IMR-90 (cell line): ENCODE results near the gene HLA-DQA1. TPM values are rescaled to one million over a fixed set of nuclear protein-coding genes. Genes with fewer than 3 reads are reported as not detected.

Source experiments
- ATAC-seq: fragments of 200-7000 bp; cut with Tn5 transposase; 2 replicates; pipeline ENCODE4 v1.9.1; 2020; ENCODE audit warnings: low read depth, mild to moderate bottlenecking, moderate library complexity
- BruUV-seq: library from RNA; stranded (reverse); fragments of 400-500 nt; replicated peaks from 2 replicates; lab custom pipeline; 2021; lab: Mats Ljungman, UMichigan
- CTCF ChIA-PET: fragments of 300-600 bp; formaldehyde crosslinking; extraction: SDS; loops from one replicate; lab custom pipeline; 2021; ENCODE audit warnings: antibody characterized with exemption; lab: Yijun Ruan, JAX
- POLR2A ChIA-PET: fragments of 300-600 bp; sonication (Branson Sonifier 250); formaldehyde crosslinking; loops from one replicate; lab custom pipeline; 2022; ENCODE audit warnings: antibody characterized with exemption; ENCODE audit not compliant: unreplicated experiment; lab: Charles Lee
- DNase-seq: peaks from one replicate; pipeline ENCODE4 v3.0.0; 2013
- H2AFZ ChIP-seq: replicated peaks from 2 replicates; pipeline ENCODE3; 2013; ENCODE audit warnings: low read length, mild to moderate bottlenecking; ENCODE audit not compliant: poor library complexity
- H2AK5ac ChIP-seq: 2 replicates; pipeline ENCODE4 v1.6.1; 2013; ENCODE audit warnings: low read depth, low read length, inconsistent platforms
- H2AK9ac ChIP-seq: replicated peaks from 2 replicates; pipeline ENCODE3; 2013; ENCODE audit warnings: mild to moderate bottlenecking, low read depth, low read length, moderate library complexity; ENCODE audit not compliant: poor library complexity
- H2BK120ac ChIP-seq: 2 replicates; pipeline ENCODE4 v1.6.1; 2013; ENCODE audit warnings: low read depth, low read length, inconsistent platforms
- H2BK15ac ChIP-seq: 3 replicates; pipeline ENCODE4 v1.6.1; 2013; ENCODE audit warnings: low read depth, low read length, inconsistent platforms
- H2BK20ac ChIP-seq: 2 replicates; pipeline ENCODE4 v1.6.1; 2013; ENCODE audit warnings: low read depth, mild to moderate bottlenecking, inconsistent platforms, low read length, moderate library complexity
- H2BK5ac ChIP-seq: 2 replicates; pipeline ENCODE4 v1.6.1; 2013; ENCODE audit warnings: mild to moderate bottlenecking, low read depth, low read length, inconsistent platforms; ENCODE audit not compliant: poor library complexity, severe bottlenecking
- H3K14ac ChIP-seq: replicated peaks from 2 replicates; pipeline ENCODE4 v1.6.1; 2013; ENCODE audit warnings: low read depth, low read length, inconsistent platforms
- H3K18ac ChIP-seq: 2 replicates; pipeline ENCODE4 v1.6.1; 2013; ENCODE audit warnings: low read depth, low read length, control low read depth
- H3K23ac ChIP-seq: 2 replicates; pipeline ENCODE4 v1.6.1; 2013; ENCODE audit warnings: low read depth, low read length, inconsistent platforms
- H3K27ac ChIP-seq: 2 replicates; pipeline ENCODE4 v1.5.1; 2013; ENCODE audit warnings: mild to moderate bottlenecking, control low read depth, low read length; ENCODE audit not compliant: insufficient read depth
- H3K27me3 ChIP-seq: 2 replicates; pipeline ENCODE4 v1.6.1; 2013; ENCODE audit warnings: low read length; ENCODE audit not compliant: control insufficient read depth, insufficient read depth
- H3K36me3 ChIP-seq: 2 replicates; pipeline ENCODE4 v1.6.1; 2013; ENCODE audit warnings: low read length, mixed read lengths; ENCODE audit not compliant: control insufficient read depth, insufficient read depth
- H3K4ac ChIP-seq: 2 replicates; pipeline ENCODE4 v1.6.1; 2013; ENCODE audit warnings: low read depth, low read length, inconsistent platforms
- H3K4me1 ChIP-seq: 2 replicates; pipeline ENCODE4 v1.6.1; 2013; ENCODE audit warnings: low read length, mixed read lengths; ENCODE audit not compliant: control insufficient read depth, insufficient read depth
- H3K4me2 ChIP-seq: 2 replicates; pipeline ENCODE4 v1.6.1; 2013; ENCODE audit warnings: low read depth, mild to moderate bottlenecking, control low read depth, low read length, moderate library complexity
- H3K4me3 ChIP-seq: 2 replicates; pipeline ENCODE4 v1.5.1; 2013; ENCODE audit warnings: low read depth, mild to moderate bottlenecking, control low read depth, low read length, moderate library complexity; ENCODE audit not compliant: insufficient read depth
- H3K56ac ChIP-seq: 2 replicates; pipeline ENCODE4 v1.6.1; 2013; ENCODE audit warnings: low read length, inconsistent platforms; ENCODE audit not compliant: insufficient read depth; ENCODE audit errors: extremely low read depth
- H3K79me1 ChIP-seq, 2 experiments: 2 replicates each; pipeline ENCODE4 v1.6.1; 2013; ENCODE audit warnings: low read length in 2 of 2, inconsistent platforms in 1 of 2, low read depth in 1 of 2
- H3K9ac ChIP-seq: 2 replicates; pipeline ENCODE4 v1.6.1; 2013; ENCODE audit warnings: low read depth, low read length, control low read depth
- H3K9me1 ChIP-seq: 2 replicates; pipeline ENCODE4 v1.6.1; 2013; ENCODE audit warnings: low read length, inconsistent platforms; ENCODE audit not compliant: insufficient read depth
- H3K9me3 ChIP-seq: 2 replicates; pipeline ENCODE4 v1.6.1; 2013; ENCODE audit warnings: low read length; ENCODE audit not compliant: control insufficient read depth, insufficient read depth
- H4K20me1 ChIP-seq: 2 replicates; pipeline ENCODE4 v1.6.1; 2013; ENCODE audit warnings: low read length, inconsistent platforms; ENCODE audit not compliant: insufficient read depth
- H4K5ac ChIP-seq: 2 replicates; pipeline ENCODE4 v1.6.1; 2013; ENCODE audit warnings: mild to moderate bottlenecking, low read depth, low read length, control low read depth
- H4K8ac ChIP-seq, 2 experiments: 2 replicates each; pipeline ENCODE4 v1.6.1; 2013; ENCODE audit warnings: low read depth in 2 of 2, low read length in 2 of 2, control low read depth in 1 of 2, inconsistent platforms in 1 of 2
- H4K91ac ChIP-seq: 2 replicates; pipeline ENCODE4 v1.6.1; 2013; ENCODE audit warnings: low read depth, low read length, inconsistent platforms; ENCODE audit not compliant: insufficient read depth
- CEBPB ChIP-seq: IDR thresholded peaks from 2 replicates; pipeline ENCODE4 v1.6.1; 2012; ENCODE audit warnings: low read depth, low read length, improper control_type of control experiment
- CHD1 ChIP-seq: IDR thresholded peaks from 2 replicates; pipeline ENCODE4 v1.6.1; 2012; ENCODE audit warnings: low read depth, low read length, improper control_type of control experiment
- ELK1 ChIP-seq: fragments of 150-350 bp; IDR thresholded peaks from 2 replicates; pipeline ENCODE4 v1.6.1; 2016; ENCODE audit warnings: low read depth, mild to moderate bottlenecking, low read length, moderate library complexity, borderline replicate concordance
- FOS ChIP-seq: fragments of 150-350 bp; IDR thresholded peaks from 2 replicates; pipeline ENCODE4 v1.6.1; 2016; ENCODE audit warnings: low read depth, low read length
- MAFK ChIP-seq: IDR thresholded peaks from 2 replicates; pipeline ENCODE4 v1.6.1; 2012; ENCODE audit warnings: low read depth, low read length, improper control_type of control experiment
- MAZ ChIP-seq: IDR thresholded peaks from 2 replicates; pipeline ENCODE4 v1.6.1; 2012; ENCODE audit warnings: low read depth, mild to moderate bottlenecking, low read length, improper control_type of control experiment, moderate library complexity, borderline replicate concordance
- MXI1 ChIP-seq: IDR thresholded peaks from 2 replicates; pipeline ENCODE4 v1.6.1; 2012; ENCODE audit warnings: low read depth, mild to moderate bottlenecking, low read length, moderate library complexity, borderline replicate concordance
- NFE2L2 ChIP-seq: fragments of 150-350 bp; IDR thresholded peaks from 2 replicates; pipeline ENCODE4 v1.6.1; 2016; ENCODE audit warnings: low read depth, mild to moderate bottlenecking, low read length
- POLR2A ChIP-seq: IDR thresholded peaks from 2 replicates; pipeline ENCODE4 v1.6.1; 2012; ENCODE audit warnings: mild to moderate bottlenecking, low read depth, low read length
- RAD21 ChIP-seq: IDR thresholded peaks from 2 replicates; pipeline ENCODE4 v1.6.1; 2012; ENCODE audit warnings: low read length, improper control_type of control experiment
- RCOR1 ChIP-seq: IDR thresholded peaks from 2 replicates; pipeline ENCODE4 v1.6.1; 2012; ENCODE audit warnings: mild to moderate bottlenecking, low read length, improper control_type of control experiment; ENCODE audit not compliant: insufficient replicate concordance
- SMC3 ChIP-seq: fragments of 150-350 bp; IDR thresholded peaks from 2 replicates; pipeline ENCODE4 v1.6.1; 2016; ENCODE audit warnings: low read depth, mild to moderate bottlenecking, antibody characterized with exemption, low read length, moderate library complexity
- USF2 ChIP-seq: fragments of 150-350 bp; IDR thresholded peaks from 2 replicates; pipeline ENCODE4 v1.6.1; 2017; ENCODE audit warnings: mild to moderate bottlenecking, antibody characterized with exemption, low read length, low read depth
- WGBS, 2 experiments: methylation state at CpG; one replicate each; pipeline versions ENCODE4 v1.1.5 to v1.1.7; 2013; ENCODE audit warnings: missing lambda C conversion rate in 2 of 2; ENCODE audit not compliant: insufficient read length in 1 of 2; ENCODE audit errors: extremely low coverage in 2 of 2; 5-methylcytosine and 5-hydroxymethylcytosine counted together
- dilution Hi-C: fragments of 300-500 bp; cut with HindIII; formaldehyde crosslinking; loops from one replicate; pipeline ENCODE4 v1.14.3; 2018; ENCODE audit warnings: low sequenced_read_pairs; ENCODE audit not compliant: unreplicated experiment
- in situ Hi-C: fragments of 300-500 bp; cut with MboI; formaldehyde crosslinking; loops from 3 replicates; pipeline ENCODE4 v1.14.3; 2019; ENCODE audit warnings: low sequenced_read_pairs, inconsistent platforms, mixed read lengths
- intact Hi-C: fragments of 100-400 bp; cut with micrococcal nuclease; formaldehyde crosslinking; loops from 2 replicates; pipeline ENCODE4 v1.10.0; 2022
- polyA plus RNA-seq, 3 experiments: library from polyadenylated mRNA; depleted of rRNA; stranded (reverse); fragments of >200 nt; gene quantifications; 2 replicates each; pipeline ENCODE4 v1.2.3, GENCODE V29; 2012; ENCODE audit warnings: low replicate concordance in 1 of 3
- total RNA-seq: library from RNA; depleted of rRNA; stranded (reverse); fragments of >200 nt; gene quantifications from 2 replicates; pipeline ENCODE4 v1.2.3, GENCODE V29; 2012

Gene HLA-DQA1
- total and polyA plus RNA-seq, 2 of the 4 experiments (the other 2 are of a cell fraction), result not detected

GRCh38 chr6:32603888-32604287 is 33.3 kb upstream of the HLA-DQA1 start:
- no peak overlapping the region for H3K14ac ChIP-seq
- H2BK120ac ChIP-seq, result no peak overlapping the region
- dilution Hi-C loops (no loop called here), intact Hi-C loops (no loop called here), in situ Hi-C loops (no loop called here)
- no peaks in the 10 kb centered on the region for H4K20me1 ChIP-seq
- no peak overlapping the region for H4K91ac ChIP-seq
- DNase-seq (no peak), ATAC-seq (no peak)
- H2AFZ ChIP-seq, result no peak overlapping the region
- no peak overlapping the region for H3K18ac ChIP-seq
- 6% methylated on average over 3 of the region's 3 CpGs; no CpG with 5 or more reads in 1 of the 2 experiments for WGBS, 2 experiments
- ChIA-PET POLR2A (no interaction called here), CTCF (no interaction called here)
- H3K9me3 ChIP-seq, result no peaks in the 10 kb centered on the region
- H3K36me3 ChIP-seq, result no peaks in the 10 kb centered on the region
- H2BK20ac ChIP-seq, result no peak overlapping the region
- no peak overlapping the region for H2AK9ac ChIP-seq
- TF ChIP-seq POLR2A (no peak), CEBPB (no peak), MXI1 (no peak), NFE2L2 (no peak), CHD1 (no peak), ELK1 (no peak), RCOR1 (no peak), MAZ (no peak), FOS (no peak), MAFK (no peak), SMC3 (no peak), RAD21 (no peak), USF2 (no peak)
- no peak overlapping the region for H3K56ac ChIP-seq
- no peaks in the 10 kb centered on the region for H3K27me3 ChIP-seq
- H3K79me1 ChIP-seq, result no peaks in the 10 kb centered on the region
- H2BK5ac ChIP-seq, result no peak overlapping the region
- H2BK15ac ChIP-seq, result no peak overlapping the region
- H3K4me1 ChIP-seq, result no peaks in the 10 kb centered on the region
- H2AK5ac ChIP-seq, result no peak overlapping the region
- no peak overlapping the region for H3K4me2 ChIP-seq
- BruUV-seq, result no TSS peak
- no peaks in the 10 kb centered on the region for H3K9me1 ChIP-seq
- H3K4ac ChIP-seq, result no peak overlapping the region
- no peak overlapping the region for H3K23ac ChIP-seq
- H4K8ac ChIP-seq, result no peak overlapping the region
- no peak overlapping the region for H3K4me3 ChIP-seq
- no peak overlapping the region for H3K9ac ChIP-seq
- no peak overlapping the region for H3K27ac ChIP-seq
- H4K5ac ChIP-seq, result no peak overlapping the region
